GM10248 (cell line): Measurements from ENCODE around the gene NUP62.

Experiments used
- CTCF ChIA-PET: fragments of 300-600 bp; sonication (Branson Sonifier 250); formaldehyde crosslinking; extraction: SDS; loops from one replicate; lab custom pipeline; 2021; ENCODE audit warnings: antibody characterized with exemption; lab: Yijun Ruan, JAX
- POLR2A ChIA-PET: fragments of 350-650 bp; sonication (Branson Sonifier 250); formaldehyde crosslinking; extraction: SDS; loops from one replicate; lab custom pipeline; 2020; ENCODE audit warnings: antibody characterized with exemption; lab: Yijun Ruan, JAX
- DNase-seq: peaks from one replicate; pipeline ENCODE4 v3.0.0; 2012; ENCODE audit errors: extremely low spot score
- TF ChIP-seq, protein P1 (sequence below): IDR thresholded peaks from 2 replicates; pipeline ENCODE4 v1.5.1; 2012; ENCODE audit warnings: mild to moderate bottlenecking, low read depth; ENCODE audit errors: extremely low read depth, missing control alignments, control extremely low read depth

The NUP62 gene

DNA sequence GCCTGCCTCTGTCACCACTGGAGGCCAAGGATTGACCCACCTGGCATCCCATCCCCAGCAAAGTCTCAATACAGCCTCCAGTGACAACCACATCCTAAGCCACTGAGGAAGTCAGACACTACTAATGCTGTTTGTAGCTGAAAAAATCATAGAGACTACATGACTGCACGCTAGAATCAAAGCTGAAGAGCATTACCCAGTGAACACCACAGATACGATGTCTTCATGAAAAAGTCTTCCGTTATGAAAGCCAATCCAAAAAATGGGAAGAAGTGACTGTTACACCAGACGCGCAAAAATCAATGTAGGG, 11.1 kb upstream of the NUP62 start:
- CTCF ChIA-PET, result interaction anchor here (0.6 to 4.1 kb wide), 2 partner anchors 44 to 196 kb away, joined by 3 to 29 read pairs; no protein-coding TSS in a partner anchor
- no peak for DNase-seq
- POLR2A ChIA-PET, result no interaction called here
- TF ChIP-seq, protein P1, sequence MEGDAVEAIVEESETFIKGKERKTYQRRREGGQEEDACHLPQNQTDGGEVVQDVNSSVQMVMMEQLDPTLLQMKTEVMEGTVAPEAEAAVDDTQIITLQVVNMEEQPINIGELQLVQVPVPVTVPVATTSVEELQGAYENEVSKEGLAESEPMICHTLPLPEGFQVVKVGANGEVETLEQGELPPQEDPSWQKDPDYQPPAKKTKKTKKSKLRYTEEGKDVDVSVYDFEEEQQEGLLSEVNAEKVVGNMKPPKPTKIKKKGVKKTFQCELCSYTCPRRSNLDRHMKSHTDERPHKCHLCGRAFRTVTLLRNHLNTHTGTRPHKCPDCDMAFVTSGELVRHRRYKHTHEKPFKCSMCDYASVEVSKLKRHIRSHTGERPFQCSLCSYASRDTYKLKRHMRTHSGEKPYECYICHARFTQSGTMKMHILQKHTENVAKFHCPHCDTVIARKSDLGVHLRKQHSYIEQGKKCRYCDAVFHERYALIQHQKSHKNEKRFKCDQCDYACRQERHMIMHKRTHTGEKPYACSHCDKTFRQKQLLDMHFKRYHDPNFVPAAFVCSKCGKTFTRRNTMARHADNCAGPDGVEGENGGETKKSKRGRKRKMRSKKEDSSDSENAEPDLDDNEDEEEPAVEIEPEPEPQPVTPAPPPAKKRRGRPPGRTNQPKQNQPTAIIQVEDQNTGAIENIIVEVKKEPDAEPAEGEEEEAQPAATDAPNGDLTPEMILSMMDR, result no peak

DNA sequence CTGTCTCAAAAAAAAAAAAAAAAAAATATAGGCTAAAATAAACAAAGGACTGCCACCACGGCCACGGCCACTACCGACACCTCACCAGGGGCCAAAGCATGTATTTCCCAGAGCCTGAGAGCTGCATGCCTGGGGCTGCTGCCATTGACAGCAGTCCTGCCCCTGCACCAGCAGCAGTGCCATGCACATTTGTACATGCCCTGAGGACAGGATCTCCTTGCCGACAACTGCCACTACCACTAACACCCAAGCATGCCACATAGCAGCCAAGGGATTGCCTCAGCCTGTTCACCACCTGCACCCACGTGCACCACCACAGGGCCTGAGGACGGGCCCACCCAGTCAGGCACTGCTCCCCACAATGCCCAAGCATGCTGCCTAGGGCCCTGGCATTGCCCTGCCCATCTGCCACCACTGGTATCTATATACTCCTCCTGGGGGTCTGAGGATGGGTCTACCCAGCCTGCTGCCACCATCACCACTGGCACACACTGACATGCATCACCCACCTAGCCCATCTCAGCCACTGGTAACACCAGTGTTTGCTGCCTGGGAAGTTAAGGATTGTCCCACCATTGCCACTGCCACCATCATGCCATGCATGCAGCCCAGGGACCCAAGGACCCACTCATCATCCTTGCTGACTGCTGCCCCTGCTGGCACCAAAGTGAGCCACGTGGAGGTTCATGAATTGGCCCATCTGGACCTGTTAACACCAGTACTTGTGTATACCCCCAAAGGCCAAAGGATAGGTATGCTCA, 10.6 kb upstream of the NUP62 start:
- ChIA-PET POLR2A (no interaction called here), CTCF (interaction anchor here (1.2 to 4.1 kb wide), 3 partner anchors 40 to 196 kb away, joined by 10 to 29 read pairs (median 11); no protein-coding TSS in a partner anchor)
- no peak for DNase-seq
- TF ChIP-seq, protein P1, result no peak

DNA sequence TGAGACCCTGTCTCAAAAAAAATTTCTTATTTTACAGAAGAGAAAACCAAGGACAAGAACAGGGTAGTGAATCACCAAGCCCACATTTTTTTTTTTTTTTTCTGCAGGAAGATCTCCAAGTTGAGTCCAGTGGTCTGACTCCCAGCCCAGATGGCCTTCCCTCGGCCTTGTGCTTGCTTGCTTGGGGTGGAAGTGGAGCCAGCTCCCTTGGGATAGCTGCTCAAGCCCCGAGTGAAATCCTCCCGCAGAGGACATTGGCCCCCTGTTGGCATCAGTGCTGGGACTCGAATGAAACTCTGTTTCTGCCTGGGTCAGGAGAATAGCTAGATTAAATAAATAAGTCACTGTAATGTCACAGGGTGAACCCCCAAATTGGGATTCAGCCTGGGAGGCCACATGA, 9.4 kb upstream of the NUP62 start:
- no peak for DNase-seq
- TF ChIP-seq, protein P1, result no peak
- CTCF ChIA-PET, result interaction anchor here (1.1 to 4.1 kb wide), 10 partner anchors 8 to 197 kb away, joined by 3 to 29 read pairs (median 7); partner anchors contain the start of gene ATF5
- POLR2A ChIA-PET, result interaction anchor here (0.7 kb wide), 1 partner anchor 521 kb away, joined by 4 read pairs; no protein-coding TSS in a partner anchor

DNA sequence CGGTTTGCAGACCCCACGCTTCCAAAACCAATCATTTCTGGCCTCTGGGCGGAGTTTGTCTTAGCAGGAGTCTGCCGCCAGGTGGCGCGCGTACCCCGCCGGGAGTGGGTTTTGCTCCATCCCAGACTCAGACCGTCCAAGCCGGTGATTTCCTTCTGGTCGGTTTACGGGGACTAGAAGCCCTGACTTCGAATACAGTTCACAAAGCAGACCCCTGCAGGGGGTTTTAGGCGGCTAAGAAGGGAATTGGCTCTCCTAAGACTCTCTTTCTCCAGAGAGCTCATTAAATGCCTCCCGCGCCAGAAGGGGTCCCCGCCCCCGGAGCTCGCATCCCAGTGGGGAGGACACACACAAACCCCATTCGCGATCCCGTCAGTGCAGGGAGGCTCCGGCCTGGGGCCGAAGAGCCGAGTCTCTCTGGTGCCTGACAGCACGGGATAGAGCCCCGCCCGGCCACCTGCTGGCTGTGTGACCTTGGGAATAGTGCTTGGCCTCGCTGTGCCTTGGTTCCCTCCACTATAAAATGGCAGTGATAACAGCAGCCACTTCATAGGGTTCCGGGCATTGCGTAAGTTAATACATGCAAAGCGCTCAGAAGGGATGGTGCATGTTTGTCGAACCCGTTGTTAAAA, 8.6 kb upstream of the NUP62 start:
- peak; percentile 86 for DNase-seq
- POLR2A ChIA-PET, result interaction anchor here (0.6 kb wide), 1 partner anchor 88 kb away, joined by 3 read pairs; the partner anchor contains the start of gene ZNF473
- CTCF ChIA-PET, result interaction anchor here (1.1 to 4.1 kb wide), 16 partner anchors 8 to 198 kb away, joined by 3 to 29 read pairs (median 5); partner anchors contain the start of gene ATF5
- TF ChIP-seq, protein P1, result peak; percentile 92

DNA sequence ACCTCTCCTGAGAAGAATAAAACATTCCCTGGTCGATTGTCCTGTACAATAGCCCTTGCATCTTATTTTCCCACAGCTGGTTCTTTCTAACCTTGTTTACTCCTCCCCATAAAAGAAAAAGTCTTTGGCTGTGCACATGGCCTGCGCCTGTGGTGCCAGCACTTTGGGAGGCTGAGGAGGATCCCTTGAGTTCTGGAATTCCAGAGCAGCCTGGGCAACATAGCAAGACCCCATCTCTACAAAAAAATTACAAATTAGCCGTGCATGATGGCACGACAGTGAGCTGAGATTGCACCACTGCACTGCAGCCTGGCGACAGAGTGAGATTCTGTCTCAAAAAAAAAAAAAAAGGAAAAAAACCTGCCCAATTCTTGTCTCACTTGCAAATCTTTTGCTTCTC, 7.2 kb upstream of the NUP62 start:
- TF ChIP-seq, protein P1, result no peak
- ChIA-PET CTCF (interaction anchor here (1.8 to 4.1 kb wide), 3 partner anchors 17 to 67 kb away, joined by 7 to 29 read pairs (median 17); no protein-coding TSS in a partner anchor), POLR2A (interaction anchor here (1.2 kb wide), 1 partner anchor 18 kb away, joined by 3 read pairs; no protein-coding TSS in a partner anchor)
- DNase-seq, result no peak

DNA sequence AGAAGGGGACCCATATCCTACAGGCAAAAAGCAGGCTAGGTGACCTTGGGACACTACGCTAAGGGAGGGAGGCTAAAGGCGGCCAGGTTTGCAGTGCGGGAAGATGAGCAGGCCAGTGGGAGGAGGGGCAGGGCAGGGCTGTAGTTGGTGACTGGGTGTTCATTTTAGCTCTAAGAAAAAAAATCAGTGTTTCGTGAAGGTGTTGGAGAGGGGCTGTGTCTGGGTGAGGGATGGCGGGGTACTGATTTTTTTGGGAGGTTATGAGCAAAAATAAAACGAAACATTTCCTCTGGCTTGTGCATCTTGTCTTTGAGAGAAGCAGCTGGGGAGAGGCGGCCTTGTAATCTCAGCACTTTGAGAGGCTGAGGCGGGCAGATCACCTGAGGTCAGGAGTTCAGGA, 4.3 kb upstream of the NUP62 start:
- DNase-seq, result no peak
- TF ChIP-seq, protein P1, result no peak
- ChIA-PET CTCF (interaction anchor here (0.8 to 2.0 kb wide), 3 partner anchors 21 to 202 kb away, joined by 3 to 5 read pairs (median 4); no protein-coding TSS in a partner anchor), POLR2A (interaction anchor here (0.6 kb wide), 1 partner anchor 381 kb away, joined by 4 read pairs; no protein-coding TSS in a partner anchor)
